H1 (cell line): ENCODE data around the gene TXNDC15. TPM values are rescaled to one million over a fixed set of nuclear protein-coding genes. Genes with fewer than 3 reads are reported as not detected.

Source experiments
- CTCF ChIA-PET: fragments of 300-600 bp; sonication (Branson Sonifier 250); formaldehyde crosslinking; loops from one replicate; lab custom pipeline; 2021; ENCODE audit not compliant: partially characterized antibody; lab: Charles Lee
- POLR2A ChIA-PET: fragments of 300-600 bp; sonication (Branson Sonifier 250); formaldehyde crosslinking; loops from one replicate; lab custom pipeline; 2021; ENCODE audit warnings: inconsistent platforms; ENCODE audit not compliant: partially characterized antibody; lab: Charles Lee
- DNase-seq, 2 experiments: peaks; one replicate each; pipeline versions ENCODE4 v3.0.0 to v3.0.0-alpha.2; 2010 to 2022; ENCODE audit warnings: low spot score in 2 of 2, low read depth in 1 of 2, mixed read lengths in 1 of 2
- FAIRE-seq: peaks from 2 replicates; lab custom pipeline; 2011; peaks lifted over from hg19 to GRCh38; lab: Jason Lieb, UNC
- H2AFZ ChIP-seq: 2 replicates; pipeline ENCODE4 v1.8.1; 2012; ENCODE audit warnings: low read length, inconsistent platforms
- H2AK5ac ChIP-seq: 2 replicates; pipeline ENCODE4 v1.6.1; 2013; ENCODE audit warnings: low read depth, low read length
- H2BK120ac ChIP-seq: replicated peaks from 2 replicates; pipeline ENCODE3; 2013; ENCODE audit warnings: low read depth, low read length, inconsistent platforms
- H2BK12ac ChIP-seq: 2 replicates; pipeline ENCODE4 v1.6.1; 2013; ENCODE audit warnings: low read depth, low read length
- H2BK15ac ChIP-seq: 2 replicates; pipeline ENCODE4 v1.6.1; 2013; ENCODE audit warnings: low read length
- H2BK20ac ChIP-seq: 2 replicates; pipeline ENCODE4 v1.6.1; 2013; ENCODE audit warnings: low read length
- H2BK5ac ChIP-seq: 2 replicates; pipeline ENCODE4 v1.6.1; 2013; ENCODE audit warnings: low read depth, low read length
- H3K14ac ChIP-seq: 2 replicates; pipeline ENCODE4 v1.6.1; 2013; ENCODE audit warnings: inconsistent platforms; ENCODE audit not compliant: insufficient read length
- H3K18ac ChIP-seq: 2 replicates; pipeline ENCODE4 v1.6.1; 2013; ENCODE audit warnings: low read length; ENCODE audit errors: extremely low read depth
- H3K23ac ChIP-seq: 2 replicates; pipeline ENCODE4 v1.6.1; 2013; ENCODE audit warnings: inconsistent platforms; ENCODE audit not compliant: insufficient read length
- H3K23me2 ChIP-seq: 2 replicates; pipeline ENCODE4 v1.6.1; 2013; ENCODE audit warnings: low read depth, low read length
- H3K27ac ChIP-seq: 2 replicates; pipeline ENCODE4 v1.6.1; 2011; ENCODE audit warnings: low read depth, low read length, inconsistent platforms
- H3K27me3 ChIP-seq, 4 experiments: replicated peaks in 1 of 4; 1 replicate in 1 of 4; 2 replicates in 3 of 4; pipeline versions ENCODE4 v1.6.1 to v1.8.1; 2011 to 2013; ENCODE audit warnings: low read length in 3 of 4, mild to moderate bottlenecking in 3 of 4, inconsistent platforms in 2 of 4, mixed read lengths in 2 of 4, moderate library complexity in 1 of 4; ENCODE audit not compliant: control insufficient read depth in 3 of 4, insufficient read depth in 3 of 4; ENCODE audit errors: extremely low read depth in 1 of 4
- H3K36me3 ChIP-seq, 4 experiments: 2 replicates each; pipeline versions ENCODE4 v1.6.1 to v1.8.1; 2011 to 2013; ENCODE audit warnings: mild to moderate bottlenecking in 4 of 4, low read length in 3 of 4, moderate library complexity in 2 of 4, control low read depth in 1 of 4, inconsistent platforms in 1 of 4; ENCODE audit not compliant: insufficient read depth in 4 of 4, control insufficient read depth in 2 of 4
- H3K4ac ChIP-seq: replicated peaks from 2 replicates; pipeline ENCODE3; 2013; ENCODE audit warnings: low read length, low read depth, mixed read lengths, inconsistent platforms; ENCODE audit not compliant: insufficient read length
- H3K4me1 ChIP-seq, 4 experiments: replicated peaks in 1 of 4; 1 replicate in 1 of 4; 2 replicates in 3 of 4; pipeline versions ENCODE4 v1.6.1 to v1.8.1; 2011 to 2013; ENCODE audit warnings: low read length in 3 of 4, inconsistent platforms in 2 of 4, mixed read lengths in 1 of 4; ENCODE audit not compliant: insufficient read depth in 4 of 4, control insufficient read depth in 3 of 4
- H3K4me2 ChIP-seq, 2 experiments: 2 replicates each; pipeline versions ENCODE4 v1.6.1 to v1.8.1; 2011 to 2013; ENCODE audit warnings: low read depth in 2 of 2, low read length in 2 of 2, control low read depth in 1 of 2, inconsistent platforms in 1 of 2, mild to moderate bottlenecking in 1 of 2; ENCODE audit not compliant: insufficient read depth in 1 of 2
- H3K4me3 ChIP-seq, 4 experiments: fragments of 200-600, 300-600 bp in 1 of 4; sonication (generic), shearing (Covaris generic), sonication (Bioruptor Twin) in 1 of 4; 2 replicates each; pipeline versions ENCODE4 v1.5.1 to v1.8.1; 2011 to 2016; ENCODE audit warnings: low read length in 4 of 4, low read depth in 3 of 4, control low read depth in 2 of 4, inconsistent platforms in 2 of 4, mild to moderate bottlenecking in 2 of 4, mixed read lengths in 1 of 4, moderate library complexity in 1 of 4; ENCODE audit not compliant: insufficient read depth in 2 of 4; ENCODE audit errors: extremely low read depth in 1 of 4
- H3K56ac ChIP-seq: replicated peaks from 2 replicates; pipeline ENCODE3; 2013; ENCODE audit warnings: low read depth, mild to moderate bottlenecking, mixed read lengths, low read length, inconsistent platforms; ENCODE audit not compliant: insufficient read length
- H3K79me1 ChIP-seq: 2 replicates; pipeline ENCODE4 v1.6.1; 2013; ENCODE audit warnings: low read depth, low read length, control low read depth
- H3K79me2 ChIP-seq, 2 experiments: 2 replicates each; pipeline versions ENCODE4 v1.6.1 to v1.8.1; 2012 to 2013; ENCODE audit warnings: low read length in 2 of 2, mild to moderate bottlenecking in 2 of 2, inconsistent platforms in 1 of 2; ENCODE audit not compliant: insufficient read depth in 2 of 2, control insufficient read depth in 1 of 2
- H3K9ac ChIP-seq, 4 experiments: replicated peaks in 1 of 4; 1 replicate in 1 of 4; 2 replicates in 3 of 4; pipeline versions ENCODE4 v1.6.1 to v1.8.1; 2011 to 2013; ENCODE audit warnings: low read depth in 3 of 4, low read length in 3 of 4, control low read depth in 2 of 4, mild to moderate bottlenecking in 2 of 4, moderate library complexity in 2 of 4, inconsistent platforms in 1 of 4; ENCODE audit errors: extremely low read depth in 1 of 4
- H3K9me3 ChIP-seq, 2 experiments: 2 replicates each; pipeline versions ENCODE4 v1.6.1 to v1.8.1; 2012 to 2013; ENCODE audit warnings: mild to moderate bottlenecking in 2 of 2, moderate library complexity in 2 of 2, control low read depth in 1 of 2, inconsistent platforms in 1 of 2, low read depth in 1 of 2, low read length in 1 of 2, mixed read lengths in 1 of 2; ENCODE audit not compliant: insufficient read depth in 2 of 2
- H4K20me1 ChIP-seq, 2 experiments: replicated peaks in 1 of 2; 2 replicates each; pipeline versions ENCODE3 to v1.8.1; 2011 to 2013; ENCODE audit warnings: inconsistent platforms in 2 of 2, low read length in 2 of 2, mild to moderate bottlenecking in 1 of 2; ENCODE audit not compliant: insufficient read depth in 2 of 2, control insufficient read depth in 1 of 2
- H4K5ac ChIP-seq: 2 replicates; pipeline ENCODE4 v1.6.1; 2013; ENCODE audit warnings: low read length, low read depth, mixed read lengths, inconsistent platforms; ENCODE audit not compliant: insufficient read length
- H4K8ac ChIP-seq: 2 replicates; pipeline ENCODE4 v1.8.0; 2013; ENCODE audit warnings: mild to moderate bottlenecking, moderate library complexity, low read length, inconsistent platforms; ENCODE audit not compliant: insufficient read depth; ENCODE audit errors: extremely low read depth
- H4K91ac ChIP-seq: replicated peaks from 2 replicates; pipeline ENCODE3; 2013; ENCODE audit warnings: low read length, mixed read lengths, inconsistent platforms; ENCODE audit not compliant: insufficient read length
- CBX5 ChIP-seq: fragments of 300-800, 300-1000 bp; sonication (generic); IDR thresholded peaks from 2 replicates; pipeline ENCODE4 v1.7.1; 2016; ENCODE audit warnings: antibody characterized with exemption, low read length, low read depth
- CHD1 ChIP-seq: IDR thresholded peaks from 2 replicates; pipeline ENCODE4 v1.6.1; 2012; ENCODE audit warnings: low read depth, low read length, improper control_type of control experiment
- CHD2 ChIP-seq: IDR thresholded peaks from 2 replicates; pipeline ENCODE4 v1.6.1; 2012; ENCODE audit warnings: low read length, improper control_type of control experiment
- EP300 ChIP-seq, 2 experiments: IDR thresholded peaks; 1 replicate in 1 of 2; 2 replicates in 1 of 2; pipeline ENCODE4 v1.6.1; 2011 to 2012; ENCODE audit warnings: low read depth in 2 of 2, low read length in 2 of 2, mild to moderate bottlenecking in 2 of 2, borderline replicate concordance in 1 of 2, inconsistent platforms in 1 of 2, moderate library complexity in 1 of 2
- GTF2F1 ChIP-seq: IDR thresholded peaks from 2 replicates; pipeline ENCODE4 v1.6.1; 2012; ENCODE audit warnings: low read depth, low read length, improper control_type of control experiment, borderline replicate concordance
- HDAC6 ChIP-seq: IDR thresholded peaks from one replicate; pipeline ENCODE4 v1.7.1; 2012; ENCODE audit warnings: low read depth, mild to moderate bottlenecking, inconsistent platforms, low read length, moderate library complexity
- SIN3A ChIP-seq, 2 experiments: IDR thresholded peaks in 1 of 2; conservative IDR thresholded peaks in 1 of 2; 2 replicates each; pipeline ENCODE4 v1.6.1; 2011 to 2012; ENCODE audit warnings: low read length in 2 of 2, improper control_type of control experiment in 1 of 2, low read depth in 1 of 2, mild to moderate bottlenecking in 1 of 2
- SP1 ChIP-seq: IDR thresholded peaks from 2 replicates; pipeline ENCODE4 v1.6.1; 2011; ENCODE audit warnings: low read depth, low read length
- SP2 ChIP-seq: IDR thresholded peaks from 2 replicates; pipeline ENCODE4 v1.6.1; 2012; ENCODE audit warnings: mild to moderate bottlenecking, low read length, inconsistent platforms
- TCF12 ChIP-seq: IDR thresholded peaks from 2 replicates; pipeline ENCODE4 v1.6.1; 2011; ENCODE audit warnings: low read depth, mild to moderate bottlenecking, low read length
- WGBS, 2 experiments: shearing (Covaris generic) in 1 of 2; methylation state at CpG; one replicate each; pipeline versions ENCODE4 v1.1.6 to v1.1.7; 2013 to 2015; ENCODE audit warnings: low lambda C conversion rate in 2 of 2, mixed read lengths in 2 of 2, inconsistent platforms in 1 of 2, low coverage in 1 of 2, missing lambda C conversion rate in 1 of 2; ENCODE audit not compliant: insufficient replicate concordance in 2 of 2, insufficient coverage in 1 of 2, insufficient read length in 1 of 2; ENCODE audit errors: extremely low coverage in 1 of 2, missing lambda C conversion rate in 1 of 2; 5-methylcytosine and 5-hydroxymethylcytosine counted together
- polyA plus RNA-seq, 7 experiments: library from polyadenylated mRNA; depleted of rRNA in 3 of 7; stranded (reverse) in 5 of 7; unstranded in 2 of 7; fragments of >200 nt in 5 of 7; fragments of 200-250 nt in 2 of 7; gene quantifications; 1 replicate in 5 of 7; 2 replicates in 1 of 7; 4 replicates in 1 of 7; pipeline versions ENCODE4 v1.2.1 to v1.2.3, GENCODE V29; 2011 to 2013; ENCODE audit warnings: missing spikeins in 2 of 7, mixed read lengths in 2 of 7
- total RNA-seq: library from RNA; stranded (reverse); fragmentation: NEBNext Ultra II Directional; extraction: Animal tissue kit (Norgen Biotek cat#: 25700); gene quantifications from 2 replicates; pipeline ENCODE4 v1.2.1, GENCODE V29; 2021

The TXNDC15 gene
- total and polyA plus RNA-seq, 2 of the 8 experiments (the other 6 are each of a cell fraction or from before 2014, with no cell fraction given) = 20.1 to 30.8 TPM

- Histone ChIP-seq H3K4ac (no peak overlapping the region), H4K5ac (no peak overlapping the region), H3K56ac (no peak overlapping the region)
- FAIRE-seq = no peak
- TF ChIP-seq HDAC6 (no peak), TCF12 (no peak), GTF2F1 (no peak), SP2 (no peak), CBX5 (no peak), CHD2 (no peak), CHD1 (no peak), EP300 (IDR thresholded peaks at IDR 0.05; ENCODE audit: borderline replicate concordance in 1 of 2, low read depth in 2 of 2, low read length in 2 of 2) (no peak), SP1 (no peak), SIN3A (conservative IDR thresholded peaks at IDR 0.05 in 1 of 2, IDR thresholded peaks at IDR 0.05 in 1 of 2; ENCODE audit: low read depth in 1 of 2, low read length in 2 of 2) (no peak)
- TF ChIP-seq, all 59 proteins: peak for 0
- Histone ChIP-seq H4K91ac (no peak overlapping the region), H3K18ac (no peak overlapping the region), H3K4me2 (no peak overlapping the region), H3K4me1 (no peaks in the 10 kb centered on the region), H3K14ac (no peak overlapping the region), H3K9ac (no peak overlapping the region), H4K20me1 (no peaks in the 10 kb centered on the region), H2BK12ac (no peak overlapping the region), H3K79me1 (no peaks in the 10 kb centered on the region), H3K4me3 (no peak overlapping the region), H3K23ac (no peak overlapping the region), H3K23me2 (no peaks in the 10 kb centered on the region), H3K27ac (no peak overlapping the region), H3K27me3 (no peaks in the 10 kb centered on the region), H3K9me3 (peaks cover 0 to under 1% of the 10 kb centered on the region in 2 experiments; a peak in 1 of 4 replicates), H2AK5ac (0 out of 2 replicates have a peak overlapping the region, but pooled peaks have one; percentile 53), H2BK15ac (no peak overlapping the region), H4K8ac (no peak overlapping the region), H2BK20ac (no peak overlapping the region), H2AFZ (no peak overlapping the region), H2BK5ac (no peak overlapping the region), H3K36me3 (no peaks in the 10 kb centered on the region), H3K79me2 (no peaks in the 10 kb centered on the region), H2BK120ac (no peak overlapping the region)
- POLR2A ChIA-PET = interaction anchor here (0.6 kb wide), 1 partner anchor 258 kb away, joined by 3 read pairs; no protein-coding TSS in a partner anchor
- CTCF ChIA-PET = interaction anchor here (1.0 to 2.2 kb wide), 3 partner anchors 31 to 97 kb away, joined by 3 to 7 read pairs (median 3); no protein-coding TSS in a partner anchor
- DNase-seq = no peak
- WGBS, 2 experiments = 91% methylated on average over 5 of the region's 5 CpGs; no CpG with 5 or more reads in 1 of the 2 experiments
Measured at GRCh38 chr5:134948911-134949310, 74.7 kb downstream of the TXNDC15 start.
